Measurements from ENCODE around the gene EXD2. TPM values are rescaled to one million over a fixed set of nuclear protein-coding genes. Genes with fewer than 3 reads are reported as not detected.

The EXD2 gene
- total and polyA plus RNA-seq, 10 of the 15 experiments (the other 5 are each of a cell fraction or from before 2014, with no cell fraction given), result 1.0 to 12.4 (median 4.6) TPM

DNA sequence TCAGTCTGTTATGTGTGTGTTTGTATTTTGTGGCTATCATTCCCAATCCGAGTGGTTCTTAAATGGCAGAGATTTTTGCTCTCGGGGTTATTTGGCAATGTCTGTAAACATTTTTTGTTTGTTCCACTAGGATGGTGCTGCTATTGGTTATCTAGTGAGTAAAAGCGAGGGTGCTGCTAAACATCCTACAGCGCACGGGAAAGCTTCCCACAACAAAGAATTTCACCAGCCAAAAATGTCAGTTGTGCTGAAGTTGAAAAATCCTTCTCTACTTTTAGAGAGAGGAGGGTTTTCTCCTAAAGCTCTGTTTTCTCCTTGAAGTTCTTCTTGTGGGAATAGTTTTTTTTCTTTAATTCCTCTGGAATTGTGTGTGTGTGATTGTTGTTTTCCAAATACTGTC is 2.4 kb downstream of the EXD2 start:
- CTCF ChIA-PET, result interaction anchor here (0.6 kb wide), 1 partner anchor 283 kb away, joined by 3 read pairs; no protein-coding TSS in a partner anchor
- BruUV-seq (replicated peaks), result no TSS peak
- ATAC-seq (no peak), FAIRE-seq (no peak), DNase-seq (ENCODE audit: low read depth, low spot score) (no peak)
- Histone ChIP-seq H2AFZ (ENCODE audit: control insufficient read depth, low read depth, low read length) (no peak overlapping the region), H4K20me1 (ENCODE audit: control insufficient read depth, insufficient read depth) (no peaks in the 10 kb centered on the region), H3K4me1 (ENCODE audit: control insufficient read depth, insufficient read depth, low read length) (no peaks in the 10 kb centered on the region), H3K9me3 (replicated peaks; ENCODE audit: control insufficient read depth, insufficient read depth, low read length) (no peaks in the 10 kb centered on the region), H3K4me3 (no peak overlapping the region), H3K9ac (ENCODE audit: control insufficient read depth, insufficient read depth, low read length) (no peak overlapping the region), H3K36me3 (ENCODE audit: control insufficient read depth in 2 of 2, insufficient read depth in 2 of 2, low read length in 1 of 2) (no peaks in the 10 kb centered on the region), H3K4me2 (ENCODE audit: control insufficient read depth, insufficient read depth) (no peak overlapping the region), H3K27me3 (replicated peaks in 1 of 2; ENCODE audit: control insufficient read depth in 2 of 2, insufficient read depth in 2 of 2, low read length in 1 of 2) (no peaks in the 10 kb centered on the region), H3K79me2 (ENCODE audit: control insufficient read depth, insufficient read depth, low read length) (no peaks in the 10 kb centered on the region), H3K27ac (ENCODE audit: control insufficient read depth, insufficient read depth) (no peak overlapping the region)
- in situ Hi-C loops (cut with MboI) (no loop called here), intact Hi-C loops (cut with micrococcal nuclease; ENCODE audit: unreplicated experiment) (loop anchor here (5.0 kb wide), 1 partner anchor 41 kb away; the partner anchor contains the start of gene DCAF5)
- 93% methylated on average over 5 of the region's 5 CpGs for WGBS (ENCODE audit: insufficient coverage, insufficient replicate concordance, low lambda C conversion rate, missing lambda C conversion rate)
- RAD21 ChIA-PET (ENCODE audit: unreplicated experiment), result no interaction called here
- SMC1A ChIA-PET (ENCODE audit: uncharacterized antibody, unreplicated experiment), result no interaction called here
- POLR2A ChIA-PET, result no interaction called here
- TF ChIP-seq MEF2B (IDR thresholded peaks at IDR 0.05; ENCODE audit: partially characterized antibody, poor library complexity, severe bottlenecking), result no peak
- TF ChIP-seq TCF12 (IDR thresholded peaks at IDR 0.05; ENCODE audit: low read depth, low read length), result no peak
- TF ChIP-seq, protein P1, sequence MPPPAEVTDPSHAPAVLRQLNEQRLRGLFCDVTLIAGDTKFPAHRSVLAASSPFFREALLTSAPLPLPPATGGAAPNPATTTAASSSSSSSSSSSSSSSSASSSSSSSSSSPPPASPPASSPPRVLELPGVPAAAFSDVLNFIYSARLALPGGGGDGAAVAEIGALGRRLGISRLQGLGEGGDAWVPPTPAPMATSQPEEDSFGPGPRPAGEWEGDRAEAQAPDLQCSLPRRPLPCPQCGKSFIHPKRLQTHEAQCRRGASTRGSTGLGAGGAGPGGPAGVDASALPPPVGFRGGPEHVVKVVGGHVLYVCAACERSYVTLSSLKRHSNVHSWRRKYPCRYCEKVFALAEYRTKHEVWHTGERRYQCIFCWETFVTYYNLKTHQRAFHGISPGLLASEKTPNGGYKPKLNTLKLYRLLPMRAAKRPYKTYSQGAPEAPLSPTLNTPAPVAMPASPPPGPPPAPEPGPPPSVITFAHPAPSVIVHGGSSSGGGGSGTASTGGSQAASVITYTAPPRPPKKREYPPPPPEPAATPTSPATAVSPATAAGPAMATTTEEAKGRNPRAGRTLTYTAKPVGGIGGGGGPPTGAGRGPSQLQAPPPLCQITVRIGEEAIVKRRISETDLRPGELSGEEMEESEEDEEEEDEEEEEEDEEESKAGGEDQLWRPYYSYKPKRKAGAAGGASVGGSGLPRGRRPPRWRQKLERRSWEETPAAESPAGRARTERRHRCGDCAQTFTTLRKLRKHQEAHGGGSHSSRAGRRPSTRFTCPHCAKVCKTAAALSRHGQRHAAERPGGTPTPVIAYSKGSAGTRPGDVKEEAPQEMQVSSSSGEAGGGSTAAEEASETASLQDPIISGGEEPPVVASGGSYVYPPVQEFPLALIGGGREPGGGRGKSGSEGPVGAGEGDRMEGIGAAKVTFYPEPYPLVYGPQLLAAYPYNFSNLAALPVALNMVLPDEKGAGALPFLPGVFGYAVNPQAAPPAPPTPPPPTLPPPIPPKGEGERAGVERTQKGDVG (CRISPR knock-in tag; IDR thresholded peaks at IDR 0.05), result no peak
- no peak for TF ChIP-seq POLR2AphosphoS5 (IDR thresholded peaks at IDR 0.05; ENCODE audit: low read length)
- TF ChIP-seq NR2C1 (IDR thresholded peaks at IDR 0.05), result no peak
- no peak for TF ChIP-seq SP1 (IDR thresholded peaks at IDR 0.05; ENCODE audit: low read depth, low read length)
- TF ChIP-seq CHD1 (IDR thresholded peaks at IDR 0.05; ENCODE audit: low read depth, low read length), result no peak
- TF ChIP-seq PML (IDR thresholded peaks at IDR 0.05; ENCODE audit: low read length), result no peak
- no peak for TF ChIP-seq SMAD1 (IDR thresholded peaks at IDR 0.05; ENCODE audit: low read depth, partially characterized antibody)
- no peak for TF ChIP-seq RAD51 (IDR thresholded peaks at IDR 0.05)
- no peak for TF ChIP-seq MXI1 (IDR thresholded peaks at IDR 0.05; ENCODE audit: low read depth, low read length)
- no peak for TF ChIP-seq ESRRA (IDR thresholded peaks at IDR 0.05; ENCODE audit: low read length)
- no peak for TF ChIP-seq SKIL (IDR thresholded peaks at IDR 0.05; ENCODE audit: low read depth, poor library complexity, severe bottlenecking)
- TF ChIP-seq, protein P2, sequence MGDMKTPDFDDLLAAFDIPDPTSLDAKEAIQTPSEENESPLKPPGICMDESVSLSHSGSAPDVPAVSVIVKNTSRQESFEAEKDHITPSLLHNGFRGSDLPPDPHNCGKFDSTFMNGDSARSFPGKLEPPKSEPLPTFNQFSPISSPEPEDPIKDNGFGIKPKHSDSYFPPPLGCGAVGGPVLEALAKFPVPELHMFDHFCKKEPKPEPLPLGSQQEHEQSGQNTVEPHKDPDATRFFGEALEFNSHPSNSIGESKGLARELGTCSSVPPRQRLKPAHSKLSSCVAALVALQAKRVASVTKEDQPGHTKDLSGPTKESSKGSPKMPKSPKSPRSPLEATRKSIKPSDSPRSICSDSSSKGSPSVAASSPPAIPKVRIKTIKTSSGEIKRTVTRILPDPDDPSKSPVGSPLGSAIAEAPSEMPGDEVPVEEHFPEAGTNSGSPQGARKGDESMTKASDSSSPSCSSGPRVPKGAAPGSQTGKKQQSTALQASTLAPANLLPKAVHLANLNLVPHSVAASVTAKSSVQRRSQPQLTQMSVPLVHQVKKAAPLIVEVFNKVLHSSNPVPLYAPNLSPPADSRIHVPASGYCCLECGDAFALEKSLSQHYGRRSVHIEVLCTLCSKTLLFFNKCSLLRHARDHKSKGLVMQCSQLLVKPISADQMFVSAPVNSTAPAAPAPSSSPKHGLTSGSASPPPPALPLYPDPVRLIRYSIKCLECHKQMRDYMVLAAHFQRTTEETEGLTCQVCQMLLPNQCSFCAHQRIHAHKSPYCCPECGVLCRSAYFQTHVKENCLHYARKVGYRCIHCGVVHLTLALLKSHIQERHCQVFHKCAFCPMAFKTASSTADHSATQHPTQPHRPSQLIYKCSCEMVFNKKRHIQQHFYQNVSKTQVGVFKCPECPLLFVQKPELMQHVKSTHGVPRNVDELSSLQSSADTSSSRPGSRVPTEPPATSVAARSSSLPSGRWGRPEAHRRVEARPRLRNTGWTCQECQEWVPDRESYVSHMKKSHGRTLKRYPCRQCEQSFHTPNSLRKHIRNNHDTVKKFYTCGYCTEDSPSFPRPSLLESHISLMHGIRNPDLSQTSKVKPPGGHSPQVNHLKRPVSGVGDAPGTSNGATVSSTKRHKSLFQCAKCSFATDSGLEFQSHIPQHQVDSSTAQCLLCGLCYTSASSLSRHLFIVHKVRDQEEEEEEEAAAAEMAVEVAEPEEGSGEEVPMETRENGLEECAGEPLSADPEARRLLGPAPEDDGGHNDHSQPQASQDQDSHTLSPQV (IDR thresholded peaks at IDR 0.05), result no peak
- TF ChIP-seq, protein P3, sequence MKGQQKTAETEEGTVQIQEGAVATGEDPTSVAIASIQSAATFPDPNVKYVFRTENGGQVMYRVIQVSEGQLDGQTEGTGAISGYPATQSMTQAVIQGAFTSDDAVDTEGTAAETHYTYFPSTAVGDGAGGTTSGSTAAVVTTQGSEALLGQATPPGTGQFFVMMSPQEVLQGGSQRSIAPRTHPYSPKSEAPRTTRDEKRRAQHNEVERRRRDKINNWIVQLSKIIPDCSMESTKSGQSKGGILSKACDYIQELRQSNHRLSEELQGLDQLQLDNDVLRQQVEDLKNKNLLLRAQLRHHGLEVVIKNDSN (IDR thresholded peaks at IDR 0.05; ENCODE audit: borderline replicate concordance, extremely low read length, insufficient read depth, low read depth, low read length), result no peak
